Activated CD4-positive, CD25-positive, alpha-beta regulatory T cell treated with anti-CD3 and anti-CD28 coated beads, Interleukin-2, amount 50 U/mL, for 72 hours (primary cell): ENCODE measurements around the gene NR4A1.

ENCODE experiments used
- DNase-seq: peaks from one replicate; pipeline ENCODE4 v3.0.0; 2021

The NR4A1 gene

DNA sequence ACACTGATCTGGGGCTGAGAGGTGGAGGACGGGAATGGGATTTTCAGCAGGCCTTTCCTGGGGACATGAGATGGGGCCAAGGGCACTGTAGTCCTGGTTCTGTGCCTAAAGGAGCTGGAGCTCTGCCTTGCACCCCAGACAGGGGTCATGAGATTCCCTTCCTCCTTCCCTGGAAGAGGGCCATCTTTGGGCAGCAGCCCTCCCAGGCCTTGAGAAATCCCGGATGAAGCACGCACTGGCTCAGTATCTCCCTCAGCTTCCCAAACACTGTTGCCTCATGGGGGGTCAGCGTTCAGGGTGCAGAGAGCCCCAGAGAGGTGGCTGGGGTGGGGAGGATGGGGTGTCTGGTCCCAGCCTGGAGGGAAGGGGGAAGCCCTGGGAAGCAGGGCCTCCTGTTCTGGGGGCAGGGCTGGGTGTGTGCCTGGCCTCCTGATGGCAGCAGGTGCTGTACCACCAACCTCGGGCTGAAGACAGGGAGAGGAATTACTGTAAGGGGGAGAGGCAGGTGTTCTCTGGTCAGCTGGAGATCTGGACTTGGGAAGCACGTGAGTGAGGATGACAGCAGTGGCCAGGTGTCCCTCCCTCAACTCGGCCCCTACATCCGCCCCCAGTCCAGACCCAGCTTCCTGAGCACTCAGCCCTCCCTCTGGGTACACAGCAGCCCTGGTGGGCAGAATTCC is 8.4 kb upstream of the NR4A1 start:
- DNase-seq, result no peak

DNA sequence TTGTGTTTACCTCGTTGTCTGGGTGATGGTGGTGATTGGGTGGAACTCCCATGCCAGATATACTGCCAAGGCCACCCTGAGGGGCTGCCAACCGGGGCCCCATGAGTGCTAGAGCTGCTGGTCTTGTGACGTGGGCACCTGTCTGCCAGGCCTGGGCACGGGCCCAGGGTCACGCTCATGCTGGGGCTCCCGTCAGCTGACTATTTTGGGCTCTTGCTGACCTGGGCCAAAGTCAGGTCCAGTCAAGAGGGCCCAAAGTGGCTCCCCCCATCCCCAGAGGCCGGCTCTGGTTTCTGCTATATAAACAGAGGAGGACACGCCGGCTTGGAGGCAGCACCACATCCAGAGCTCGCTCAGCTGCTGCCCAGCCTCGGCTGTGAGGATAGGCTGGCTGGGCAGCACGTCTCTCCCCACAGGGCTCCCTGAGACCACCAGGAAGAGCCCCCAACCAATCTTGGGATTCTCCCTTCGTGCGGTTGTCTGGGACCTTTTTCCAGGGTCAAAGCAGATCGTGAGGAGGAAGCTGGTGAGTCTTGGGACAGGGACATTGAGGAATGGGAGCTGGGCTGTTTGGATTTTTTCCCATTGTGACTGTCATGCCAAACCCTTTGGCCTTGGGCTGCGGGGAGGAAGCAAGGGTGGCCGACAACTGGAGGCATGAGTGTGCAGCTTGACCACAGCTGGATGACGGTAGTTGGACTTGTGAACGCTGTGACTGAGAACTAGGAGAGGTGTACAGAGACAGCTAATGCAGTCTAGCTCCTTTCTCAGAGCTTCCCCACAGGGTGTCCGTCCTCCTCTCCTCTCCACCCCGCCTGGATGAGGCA is 7.6 kb upstream of the NR4A1 start:
- no peak for DNase-seq

DNA sequence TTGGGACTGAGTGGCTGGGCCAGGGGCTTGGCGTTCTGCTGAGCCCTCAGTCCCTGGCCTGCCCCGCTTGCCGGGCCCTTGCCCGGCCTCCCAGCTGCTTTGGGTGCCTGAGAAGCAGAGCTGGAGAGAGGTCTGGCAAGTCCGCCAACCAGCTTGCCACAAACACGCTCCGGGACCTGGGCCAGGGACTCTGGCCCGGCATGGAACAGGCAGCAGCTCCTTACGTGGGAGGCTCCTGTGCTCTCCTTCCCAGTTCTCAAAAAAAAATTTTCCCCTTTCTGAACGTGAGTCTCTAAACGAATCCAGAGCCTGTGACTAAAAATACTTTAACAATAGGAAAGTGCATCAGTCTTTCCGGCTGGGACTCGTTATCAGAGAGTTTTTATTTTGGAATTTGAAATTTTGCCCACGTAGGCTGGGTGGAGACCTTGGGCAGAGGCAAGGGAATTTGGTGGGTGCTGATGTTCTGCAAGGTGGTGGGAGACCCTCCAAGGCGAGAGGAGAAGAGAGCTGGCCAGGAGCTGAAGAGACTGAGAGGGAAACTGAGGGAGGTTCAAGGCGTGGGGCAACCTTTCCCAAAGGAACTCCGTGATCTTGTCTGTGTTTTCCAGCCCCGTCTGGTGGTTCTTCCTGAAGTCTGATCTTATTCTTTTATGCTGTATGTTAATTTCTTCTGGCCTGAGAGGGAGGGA is 6.8 kb upstream of the NR4A1 start:
- DNase-seq, result no peak

DNA sequence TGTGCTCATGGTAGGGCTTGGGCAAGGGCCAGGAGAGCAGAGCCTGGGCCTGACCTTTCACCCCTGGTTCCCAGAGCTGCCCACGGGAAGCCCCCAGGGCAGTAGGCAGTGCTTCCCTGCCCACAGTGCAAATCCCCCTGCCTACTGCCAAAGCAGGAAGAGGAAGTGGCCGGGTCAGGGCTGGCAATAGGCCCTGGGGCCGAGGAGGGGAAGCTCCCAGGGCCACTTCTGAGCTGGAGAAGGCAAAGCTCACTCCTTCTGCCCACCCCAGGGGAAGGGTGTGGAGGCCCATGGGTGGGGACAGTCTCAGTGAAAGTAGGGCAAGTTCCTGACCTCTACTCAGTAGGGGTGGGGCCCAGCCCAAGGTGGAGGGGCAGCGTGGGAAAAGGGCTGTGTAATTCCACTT is 5.4 kb upstream of the NR4A1 start:
- DNase-seq, result no peak

DNA sequence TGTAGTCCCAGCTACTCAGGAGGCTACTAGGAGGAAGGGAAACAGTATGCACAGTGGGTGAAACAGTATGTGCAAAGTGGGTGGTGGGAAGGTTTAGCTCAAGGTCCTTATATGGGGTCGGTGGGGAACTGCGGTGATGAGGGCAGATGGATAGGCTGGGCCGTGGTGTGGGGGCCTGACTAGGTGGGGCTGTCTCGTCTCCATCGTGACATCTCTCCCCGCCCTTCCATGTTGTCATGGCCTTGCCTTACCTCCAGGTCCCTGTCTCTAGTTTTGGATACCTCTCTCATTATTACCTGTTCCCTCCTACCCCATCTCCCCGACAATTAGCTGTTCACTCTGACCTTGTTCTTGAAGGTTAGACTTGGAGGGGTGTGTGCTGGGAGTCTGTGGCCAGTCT is 4.4 kb upstream of the NR4A1 start:
- DNase-seq, result no peak

DNA sequence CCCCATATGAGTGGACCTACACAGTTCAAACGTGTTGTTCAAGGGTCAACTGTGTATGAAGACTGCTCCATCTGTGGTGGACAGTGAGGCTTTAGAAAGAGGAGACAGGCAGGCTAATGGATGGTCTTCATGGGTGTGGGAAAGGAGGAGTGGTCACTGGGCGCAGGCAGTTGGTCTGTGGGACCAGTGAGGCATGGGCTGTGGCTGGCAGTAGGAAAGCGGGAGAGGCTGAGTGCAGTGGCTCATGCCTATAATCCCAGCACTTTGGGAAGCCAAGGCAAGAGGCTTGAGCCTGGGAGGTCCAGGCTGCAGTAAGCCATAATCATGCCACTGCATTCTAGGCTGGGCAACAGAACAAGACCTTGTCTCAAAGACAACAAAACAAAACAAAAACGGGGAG is 2.0 kb upstream of the NR4A1 start:
- no peak for DNase-seq

DNA sequence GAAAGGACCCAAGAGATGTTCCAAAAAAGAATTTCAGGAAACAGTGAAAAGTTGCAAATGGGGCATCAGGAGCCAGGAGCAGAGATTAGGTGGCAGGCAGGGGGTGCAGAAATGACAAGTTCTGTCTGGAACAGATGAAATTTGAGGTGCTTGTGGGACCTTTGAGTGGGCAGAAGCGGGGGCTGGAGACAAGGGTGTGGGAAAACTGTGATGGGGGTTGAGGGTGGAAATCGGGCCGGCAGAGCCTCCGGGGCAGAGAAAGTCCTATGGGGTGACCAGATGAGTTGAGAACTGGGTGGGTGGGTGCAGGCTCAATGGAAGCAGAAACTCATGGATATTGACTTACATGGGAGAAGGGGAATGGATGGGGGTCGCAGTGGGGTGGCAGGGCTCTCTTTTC is 1.6 kb upstream of the NR4A1 start:
- DNase-seq, result no peak

DNA sequence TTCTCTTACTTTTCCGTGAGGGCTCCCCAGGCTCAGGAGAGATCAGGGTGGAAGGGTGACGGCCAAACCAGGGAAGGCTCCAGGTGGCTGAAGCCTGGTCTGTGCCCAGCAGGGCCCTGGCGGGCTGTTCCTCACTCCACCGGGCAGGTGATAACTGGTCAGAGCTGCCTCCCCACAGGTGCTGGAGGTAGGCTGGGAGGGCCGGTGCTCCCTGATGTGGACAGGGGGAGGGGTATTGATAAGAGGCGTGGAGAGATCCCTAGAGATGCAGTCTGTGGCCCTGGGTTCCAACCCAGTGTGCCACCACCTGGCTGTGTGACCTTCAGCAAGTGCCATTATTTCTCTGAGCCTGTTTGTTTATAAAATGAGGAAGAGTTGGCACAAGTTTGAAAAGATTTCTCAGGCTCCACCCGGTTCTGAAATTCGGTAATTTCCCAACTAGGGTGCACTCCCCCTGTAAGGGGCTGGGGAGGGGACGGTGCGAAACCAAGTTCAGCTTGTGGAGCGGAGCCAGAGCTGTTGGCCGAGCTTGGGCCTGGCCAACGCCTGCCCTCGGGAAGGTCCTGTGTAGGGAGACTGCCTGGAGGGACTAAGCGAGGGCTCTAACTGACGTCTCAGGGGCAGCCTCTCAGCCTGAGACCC is 1.0 kb upstream of the NR4A1 start:
- no peak for DNase-seq

DNA sequence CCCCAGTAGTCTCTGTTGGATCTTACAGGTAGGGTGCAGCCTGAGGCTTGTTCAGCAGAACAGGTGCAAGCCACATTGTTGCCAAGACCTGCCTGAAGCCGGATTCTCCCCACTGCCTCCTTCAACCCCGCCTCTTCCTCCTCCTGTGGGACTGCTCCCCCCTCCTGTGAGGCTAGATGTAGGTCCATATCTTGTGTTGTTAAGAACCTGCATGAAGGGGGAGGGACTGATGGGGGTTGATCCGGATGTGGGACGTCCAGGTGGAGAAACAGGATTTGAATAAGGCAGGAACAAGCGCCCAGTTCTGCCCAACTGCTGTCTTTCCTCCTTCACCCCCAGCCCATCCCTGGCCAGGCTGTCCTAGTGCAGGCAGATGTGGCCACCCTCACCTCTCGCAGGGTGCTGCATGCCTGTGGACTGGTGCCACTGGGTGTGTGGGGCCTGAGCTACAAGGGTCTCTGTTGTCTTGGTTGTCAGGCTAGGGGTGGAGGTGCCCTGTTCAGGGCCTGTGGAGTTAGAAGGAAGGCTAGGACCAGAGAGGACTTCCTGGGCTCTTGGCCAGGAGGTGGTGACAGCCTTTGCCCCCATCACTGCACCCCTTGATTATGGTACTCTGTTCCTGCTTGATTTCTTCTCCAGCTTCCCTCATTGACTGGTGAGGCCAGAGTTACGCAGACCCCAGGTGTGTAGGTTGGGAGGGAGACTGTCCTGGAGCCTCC is 1.4 kb downstream of the NR4A1 start:
- no peak for DNase-seq

DNA sequence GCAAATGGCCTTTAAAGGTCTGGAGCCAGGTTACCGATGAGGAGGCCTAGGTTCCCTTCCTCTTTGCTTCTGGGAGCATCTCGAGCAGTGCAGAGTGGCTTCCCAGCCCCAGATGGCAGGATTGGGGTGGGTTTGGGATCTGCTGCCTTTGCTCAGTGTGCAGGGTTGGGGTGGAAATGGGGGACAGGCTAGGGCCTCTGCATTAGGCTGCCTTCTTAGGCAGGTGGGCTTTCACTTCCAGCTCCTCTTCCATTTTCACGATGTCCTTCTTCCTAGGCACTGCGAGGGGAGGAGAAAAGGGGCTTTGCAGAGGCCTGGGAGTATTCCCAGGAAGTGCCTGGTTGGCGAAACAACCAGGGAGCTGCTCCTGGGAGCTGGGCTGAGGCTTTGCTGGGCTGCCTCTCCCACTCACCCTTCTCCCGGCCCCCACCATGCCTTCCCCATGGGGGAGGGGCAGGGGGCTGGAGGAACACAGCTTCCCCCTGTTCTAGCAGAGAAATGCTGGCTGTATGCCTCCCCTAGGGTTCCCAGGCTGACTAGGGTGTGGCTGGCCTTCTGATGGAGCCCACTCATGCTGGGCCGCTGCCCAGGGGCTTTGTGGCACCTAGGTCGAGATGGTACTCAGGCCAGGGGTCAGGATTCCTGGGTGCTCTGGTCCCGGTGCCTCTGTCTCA is 2.4 kb downstream of the NR4A1 start:
- DNase-seq, result no peak

DNA sequence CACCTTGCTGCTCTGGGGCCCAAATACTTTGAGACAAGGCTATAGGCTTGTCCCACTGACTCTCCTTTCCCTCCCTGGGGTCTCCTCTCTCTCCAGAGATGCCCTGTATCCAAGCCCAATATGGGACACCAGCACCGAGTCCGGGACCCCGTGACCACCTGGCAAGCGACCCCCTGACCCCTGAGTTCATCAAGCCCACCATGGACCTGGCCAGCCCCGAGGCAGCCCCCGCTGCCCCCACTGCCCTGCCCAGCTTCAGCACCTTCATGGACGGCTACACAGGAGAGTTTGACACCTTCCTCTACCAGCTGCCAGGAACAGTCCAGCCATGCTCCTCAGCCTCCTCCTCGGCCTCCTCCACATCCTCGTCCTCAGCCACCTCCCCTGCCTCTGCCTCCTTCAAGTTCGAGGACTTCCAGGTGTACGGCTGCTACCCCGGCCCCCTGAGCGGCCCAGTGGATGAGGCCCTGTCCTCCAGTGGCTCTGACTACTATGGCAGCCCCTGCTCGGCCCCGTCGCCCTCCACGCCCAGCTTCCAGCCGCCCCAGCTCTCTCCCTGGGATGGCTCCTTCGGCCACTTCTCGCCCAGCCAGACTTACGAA is 3.1 kb downstream of the NR4A1 start:
- DNase-seq, result no peak

DNA sequence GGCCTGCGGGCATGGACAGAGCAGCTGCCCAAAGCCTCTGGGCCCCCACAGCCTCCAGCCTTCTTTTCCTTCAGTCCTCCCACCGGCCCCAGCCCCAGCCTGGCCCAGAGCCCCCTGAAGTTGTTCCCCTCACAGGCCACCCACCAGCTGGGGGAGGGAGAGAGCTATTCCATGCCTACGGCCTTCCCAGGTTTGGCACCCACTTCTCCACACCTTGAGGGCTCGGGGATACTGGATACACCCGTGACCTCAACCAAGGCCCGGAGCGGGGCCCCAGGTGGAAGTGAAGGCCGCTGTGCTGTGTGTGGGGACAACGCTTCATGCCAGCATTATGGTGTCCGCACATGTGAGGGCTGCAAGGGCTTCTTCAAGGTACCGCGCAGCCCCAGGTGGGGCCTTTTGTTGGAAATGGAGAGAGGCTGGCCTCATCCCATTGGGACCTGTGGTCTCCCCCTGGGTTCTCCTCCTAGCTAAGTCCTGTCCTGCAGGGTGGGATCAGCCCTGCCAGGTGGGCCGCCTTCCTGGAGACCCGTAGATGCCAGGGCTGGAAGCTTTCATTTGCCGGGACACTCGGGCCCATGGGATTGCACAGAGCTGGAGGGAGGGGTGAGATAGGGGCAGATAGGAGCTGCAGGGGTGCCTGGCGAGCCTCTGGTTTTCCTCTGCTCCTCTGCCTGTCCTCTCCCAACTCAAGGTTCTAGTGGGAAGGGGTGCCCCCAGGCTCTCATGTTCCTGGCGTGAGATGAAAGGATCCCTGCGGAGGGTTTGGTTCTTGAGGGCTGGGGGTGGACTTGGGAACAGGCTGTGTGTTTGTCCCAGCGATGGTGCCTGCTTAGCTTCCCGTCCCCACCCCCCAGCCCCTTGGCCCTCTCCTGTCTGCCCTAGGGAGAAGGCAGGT is 3.8 kb downstream of the NR4A1 start:
- DNase-seq, result no peak

DNA sequence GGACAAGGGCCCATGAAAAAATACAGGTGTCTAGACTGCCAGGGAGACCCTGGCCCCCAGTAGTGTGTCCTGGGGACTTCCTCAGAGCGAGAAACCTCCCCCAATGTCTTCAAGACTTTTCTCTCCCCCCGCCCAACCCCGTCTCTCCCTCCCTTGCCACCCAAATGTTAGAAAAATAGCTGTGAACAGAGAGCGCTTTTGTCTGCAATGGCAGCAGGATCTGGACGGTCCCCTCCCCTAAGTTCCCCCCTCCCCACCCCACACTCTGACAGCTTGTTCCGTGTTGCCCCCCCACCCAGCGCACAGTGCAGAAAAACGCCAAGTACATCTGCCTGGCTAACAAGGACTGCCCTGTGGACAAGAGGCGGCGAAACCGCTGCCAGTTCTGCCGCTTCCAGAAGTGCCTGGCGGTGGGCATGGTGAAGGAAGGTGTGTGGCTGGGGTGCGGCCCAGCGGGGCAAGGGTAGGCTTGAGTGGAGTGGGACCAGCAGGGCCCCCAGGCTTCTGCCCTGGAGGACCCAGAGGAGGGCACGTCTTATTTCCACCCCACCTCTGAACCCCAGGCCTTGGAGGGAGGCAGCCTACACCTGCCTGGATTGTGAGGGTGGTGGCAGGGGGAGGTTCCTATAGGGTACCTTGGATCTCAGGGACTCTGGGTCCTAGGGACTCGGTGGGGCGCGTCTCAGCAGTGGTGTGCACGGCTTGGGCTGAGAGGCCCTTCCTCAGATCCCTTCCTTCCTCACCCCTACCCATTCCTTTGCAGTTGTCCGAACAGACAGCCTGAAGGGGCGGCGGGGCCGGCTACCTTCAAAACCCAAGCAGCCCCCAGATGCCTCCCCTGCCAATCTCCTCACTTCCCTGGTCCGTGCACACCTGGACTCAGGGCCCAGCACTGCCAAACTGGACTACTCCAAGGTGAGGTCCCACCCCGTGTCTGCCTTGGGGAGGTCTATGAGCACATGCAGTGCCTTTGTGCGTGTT is 4.8 kb downstream of the NR4A1 start:
- DNase-seq, result no peak

DNA sequence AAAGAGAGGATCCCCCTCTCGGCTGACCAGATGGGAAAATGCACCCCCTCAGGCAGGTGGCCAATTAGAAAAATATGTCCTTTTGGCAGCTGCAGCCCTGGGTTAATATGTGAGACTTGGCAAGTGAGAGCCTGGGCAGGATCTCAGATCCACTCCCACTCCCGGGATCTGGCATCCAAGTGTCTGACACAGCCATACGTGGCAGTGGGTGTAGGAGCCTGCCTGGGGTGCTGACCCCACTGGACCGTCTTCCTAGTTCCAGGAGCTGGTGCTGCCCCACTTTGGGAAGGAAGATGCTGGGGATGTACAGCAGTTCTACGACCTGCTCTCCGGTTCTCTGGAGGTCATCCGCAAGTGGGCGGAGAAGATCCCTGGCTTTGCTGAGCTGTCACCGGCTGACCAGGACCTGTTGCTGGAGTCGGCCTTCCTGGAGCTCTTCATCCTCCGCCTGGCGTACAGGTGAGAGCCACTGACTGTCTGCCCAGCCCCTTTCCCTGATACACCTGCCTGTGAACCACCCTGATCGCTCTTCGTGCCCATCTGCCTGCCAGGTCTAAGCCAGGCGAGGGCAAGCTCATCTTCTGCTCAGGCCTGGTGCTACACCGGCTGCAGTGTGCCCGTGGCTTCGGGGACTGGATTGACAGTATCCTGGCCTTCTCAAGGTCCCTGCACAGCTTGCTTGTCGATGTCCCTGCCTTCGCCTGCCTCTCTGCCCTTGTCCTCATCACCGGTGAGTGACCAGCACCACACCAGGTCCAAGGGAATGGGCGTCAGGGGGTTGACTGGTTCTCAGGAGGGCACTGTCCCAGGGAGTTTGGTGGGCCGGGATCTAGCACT is 5.8 kb downstream of the NR4A1 start:
- no peak for DNase-seq

DNA sequence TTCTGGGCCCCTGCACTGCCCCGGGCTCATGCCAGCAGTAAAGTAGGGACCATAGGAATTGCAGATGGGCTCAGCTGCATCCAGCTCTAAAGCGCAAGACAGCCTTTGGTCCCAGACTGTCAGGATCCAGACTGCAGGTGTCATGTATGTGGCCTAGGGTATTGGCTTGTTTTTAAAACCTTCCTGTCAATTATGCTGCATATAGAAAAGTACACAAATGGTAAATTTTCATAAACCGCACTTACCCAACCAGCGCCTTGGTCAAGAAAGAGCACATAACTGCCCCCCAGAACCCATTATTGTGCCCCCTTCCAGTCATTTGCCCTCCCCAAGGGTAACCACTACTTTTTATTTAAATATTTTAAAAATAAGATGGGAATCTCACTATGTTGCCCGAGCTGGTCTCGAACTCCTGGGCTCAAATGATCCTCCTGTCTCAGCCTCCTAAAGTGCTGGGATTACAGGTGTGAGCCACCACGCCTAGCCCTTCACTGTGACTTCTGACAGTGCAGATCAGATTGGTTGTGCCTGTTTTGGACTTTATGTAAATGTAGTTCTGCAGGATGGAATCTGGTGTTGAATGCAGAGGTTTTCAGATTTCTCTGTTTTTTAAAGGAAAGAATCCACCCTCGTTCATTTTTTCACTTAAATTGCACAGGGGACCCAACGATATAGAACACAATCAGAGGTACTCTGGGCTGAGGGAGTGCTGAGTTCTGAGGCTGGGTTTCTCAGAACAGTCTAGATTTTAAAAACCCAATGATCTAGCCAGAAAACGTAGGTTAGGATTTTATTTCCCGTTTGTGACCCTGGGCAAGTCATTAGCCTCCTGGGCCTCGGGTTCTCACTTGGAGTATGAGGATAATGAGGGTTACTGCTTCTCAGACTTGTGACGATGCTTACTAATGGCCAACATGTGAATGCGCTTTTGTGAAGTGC is 6.7 kb downstream of the NR4A1 start:
- no peak for DNase-seq

DNA sequence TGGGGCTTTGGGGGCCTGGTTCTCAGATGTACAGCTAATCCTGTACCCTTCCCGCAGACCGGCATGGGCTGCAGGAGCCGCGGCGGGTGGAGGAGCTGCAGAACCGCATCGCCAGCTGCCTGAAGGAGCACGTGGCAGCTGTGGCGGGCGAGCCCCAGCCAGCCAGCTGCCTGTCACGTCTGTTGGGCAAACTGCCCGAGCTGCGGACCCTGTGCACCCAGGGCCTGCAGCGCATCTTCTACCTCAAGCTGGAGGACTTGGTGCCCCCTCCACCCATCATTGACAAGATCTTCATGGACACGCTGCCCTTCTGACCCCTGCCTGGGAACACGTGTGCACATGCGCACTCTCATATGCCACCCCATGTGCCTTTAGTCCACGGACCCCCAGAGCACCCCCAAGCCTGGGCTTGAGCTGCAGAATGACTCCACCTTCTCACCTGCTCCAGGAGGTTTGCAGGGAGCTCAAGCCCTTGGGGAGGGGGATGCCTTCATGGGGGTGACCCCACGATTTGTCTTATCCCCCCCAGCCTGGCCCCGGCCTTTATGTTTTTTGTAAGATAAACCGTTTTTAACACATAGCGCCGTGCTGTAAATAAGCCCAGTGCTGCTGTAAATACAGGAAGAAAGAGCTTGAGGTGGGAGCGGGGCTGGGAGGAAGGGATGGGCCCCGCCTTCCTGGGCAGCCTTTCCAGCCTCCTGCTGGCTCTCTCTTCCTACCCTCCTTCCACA is 7.6 kb downstream of the NR4A1 start:
- no peak for DNase-seq
